GM20000 (cell line): Measurements from ENCODE around the gene EEF1B2.
"Not testable (repeated sequence)": the region's sequence is repeated elsewhere in the genome, so short reads cannot be mapped to it uniquely, and the experiment has no call there.

ENCODE experiments used
- DNase-seq: peaks from one replicate; pipeline ENCODE4 v3.0.0; 2012; ENCODE audit warnings: low spot score
- CTCF ChIP-seq: IDR thresholded peaks from 2 replicates; pipeline ENCODE4 v1.5.1; 2012; ENCODE audit warnings: mild to moderate bottlenecking, control low read depth; ENCODE audit errors: extremely low read depth, missing control alignments

Gene EEF1B2

GRCh38 chr2:206159346-206160124 lies at the start of gene EEF1B2, which contains the start of gene NDUFS1:
Gene EEF1B2 (plus strand): TSS chr2:206159895. CDS start chr2:206159980, 85 bp downstream.
Gene NDUFS1 (minus strand): TSS chr2:206159444. CDS start chr2:206153678, 5,766 bp downstream.
- TF ChIP-seq CTCF: no peak
- DNase-seq: peak; percentile 95

GRCh38 chr2:206112108-206112507 lies 47.6 kb upstream of the EEF1B2 start:
- no peak for DNase-seq
- no peak for TF ChIP-seq CTCF

- no peak for DNase-seq
- TF ChIP-seq CTCF: no peak
These were observed 46.7 kb upstream of the EEF1B2 start for GRCh38 chr2:206112846-206113547.

- TF ChIP-seq CTCF: no peak
These were observed 44.6 kb upstream of the EEF1B2 start for GRCh38 chr2:206115026-206115578.

GRCh38 chr2:206116278-206116677 lies 43.4 kb upstream of the EEF1B2 start:
- TF ChIP-seq CTCF: no peak
- DNase-seq: no peak

More at GRCh38 chr2:206115026-206115578, 44.6 kb upstream of the EEF1B2 start:
- no peak for DNase-seq

GRCh38 chr2:206122569-206122968 lies 37.1 kb upstream of the EEF1B2 start:
- DNase-seq: not testable (repeated sequence)

GRCh38 chr2:206125901-206126300 lies 33.8 kb upstream of the EEF1B2 start:
- no peak for TF ChIP-seq CTCF
- no peak for DNase-seq
